ENCODE data around the gene COX5B.
"Not testable (repeated sequence)": the region's sequence is repeated elsewhere in the genome, so short reads cannot be mapped to it uniquely, and the experiment has no call there.

COX5B gene

GRCh38 chr2:97645695-97646629, at the start of gene COX5B:
Gene COX5B (plus strand): TSS chr2:97646062. CDS start chr2:97646087, 25 bp downstream.
- no peaks in the 10 kb centered on the region for H3K9me3 ChIP-seq (ENCODE audit: control insufficient read depth, low read length)

GRCh38 chr2:97596180-97596579, 49.7 kb upstream of the COX5B start:
- not testable (repeated sequence) for H3K36me3 ChIP-seq (ENCODE audit: control insufficient read depth, insufficient read depth, low read length, severe bottlenecking); H3K9ac ChIP-seq (ENCODE audit: low read length); H3K4me1 ChIP-seq (ENCODE audit: control insufficient read depth, insufficient read depth, low read length); H3K9me3 ChIP-seq (ENCODE audit: control insufficient read depth, low read length); H3K4me3 ChIP-seq (ENCODE audit: low read length); H3K27me3 ChIP-seq (replicated peaks; ENCODE audit: control insufficient read depth, insufficient read depth, low read length); DNase-seq (ENCODE audit: low read depth)

More at GRCh38 chr2:97645695-97646629, at the start of gene COX5B:
- Histone ChIP-seq H3K27me3 (replicated peaks; ENCODE audit: control insufficient read depth, insufficient read depth, low read length) (no peaks in the 10 kb centered on the region), H3K4me3 (ENCODE audit: low read length) (peak within 1 kb of the TSS; percentile 98), H3K9ac (ENCODE audit: low read length) (peak within 1 kb of the TSS; percentile 99), H3K36me3 (ENCODE audit: control insufficient read depth, insufficient read depth, low read length, severe bottlenecking) (peaks cover 34% of the 10 kb centered on the region), H3K4me1 (ENCODE audit: control insufficient read depth, insufficient read depth, low read length) (peaks cover 18% of the 10 kb centered on the region)
- peak; percentile 100 for DNase-seq (ENCODE audit: low read depth)

GRCh38 chr2:97601537-97601936, 44.3 kb upstream of the COX5B start:
- H3K9me3 ChIP-seq (ENCODE audit: control insufficient read depth, low read length); DNase-seq (ENCODE audit: low read depth): not testable (repeated sequence)

GRCh38 chr2:97605109-97605508, 40.8 kb upstream of the COX5B start:
- DNase-seq (ENCODE audit: low read depth); H3K4me1 ChIP-seq (ENCODE audit: control insufficient read depth, insufficient read depth, low read length); H3K4me3 ChIP-seq (ENCODE audit: low read length); H3K27me3 ChIP-seq (replicated peaks; ENCODE audit: control insufficient read depth, insufficient read depth, low read length); H3K9ac ChIP-seq (ENCODE audit: low read length); H3K36me3 ChIP-seq (ENCODE audit: control insufficient read depth, insufficient read depth, low read length, severe bottlenecking); H3K9me3 ChIP-seq (ENCODE audit: control insufficient read depth, low read length): not testable (repeated sequence)

More at GRCh38 chr2:97601537-97601936, 44.3 kb upstream of the COX5B start:
- H3K4me1 ChIP-seq (ENCODE audit: control insufficient read depth, insufficient read depth, low read length); H3K27me3 ChIP-seq (replicated peaks; ENCODE audit: control insufficient read depth, insufficient read depth, low read length); H3K36me3 ChIP-seq (ENCODE audit: control insufficient read depth, insufficient read depth, low read length, severe bottlenecking); H3K4me3 ChIP-seq (ENCODE audit: low read length); H3K9ac ChIP-seq (ENCODE audit: low read length): not testable (repeated sequence)

- H3K4me1 ChIP-seq (ENCODE audit: control insufficient read depth, insufficient read depth, low read length); DNase-seq (ENCODE audit: low read depth); H3K36me3 ChIP-seq (ENCODE audit: control insufficient read depth, insufficient read depth, low read length, severe bottlenecking); H3K9me3 ChIP-seq (ENCODE audit: control insufficient read depth, low read length); H3K9ac ChIP-seq (ENCODE audit: low read length); H3K4me3 ChIP-seq (ENCODE audit: low read length); H3K27me3 ChIP-seq (replicated peaks; ENCODE audit: control insufficient read depth, insufficient read depth, low read length): not testable (repeated sequence)
Measured at GRCh38 chr2:97605524-97606339, 40.1 kb upstream of the COX5B start.

GRCh38 chr2:97608745-97609144, 37.1 kb upstream of the COX5B start:
- not testable (repeated sequence) for H3K27me3 ChIP-seq (replicated peaks; ENCODE audit: control insufficient read depth, insufficient read depth, low read length); DNase-seq (ENCODE audit: low read depth); H3K9ac ChIP-seq (ENCODE audit: low read length); H3K4me3 ChIP-seq (ENCODE audit: low read length); H3K4me1 ChIP-seq (ENCODE audit: control insufficient read depth, insufficient read depth, low read length); H3K9me3 ChIP-seq (ENCODE audit: control insufficient read depth, low read length); H3K36me3 ChIP-seq (ENCODE audit: control insufficient read depth, insufficient read depth, low read length, severe bottlenecking)

GRCh38 chr2:97611895-97612294, 34.0 kb upstream of the COX5B start:
- H3K4me3 ChIP-seq (ENCODE audit: low read length); H3K27me3 ChIP-seq (replicated peaks; ENCODE audit: control insufficient read depth, insufficient read depth, low read length); H3K4me1 ChIP-seq (ENCODE audit: control insufficient read depth, insufficient read depth, low read length); H3K9me3 ChIP-seq (ENCODE audit: control insufficient read depth, low read length); DNase-seq (ENCODE audit: low read depth); H3K36me3 ChIP-seq (ENCODE audit: control insufficient read depth, insufficient read depth, low read length, severe bottlenecking); H3K9ac ChIP-seq (ENCODE audit: low read length): not testable (repeated sequence)

GRCh38 chr2:97615746-97616145, 30.1 kb upstream of the COX5B start:
- not testable (repeated sequence) for H3K4me1 ChIP-seq (ENCODE audit: control insufficient read depth, insufficient read depth, low read length); H3K4me3 ChIP-seq (ENCODE audit: low read length); H3K9me3 ChIP-seq (ENCODE audit: control insufficient read depth, low read length); H3K27me3 ChIP-seq (replicated peaks; ENCODE audit: control insufficient read depth, insufficient read depth, low read length); H3K36me3 ChIP-seq (ENCODE audit: control insufficient read depth, insufficient read depth, low read length, severe bottlenecking); DNase-seq (ENCODE audit: low read depth); H3K9ac ChIP-seq (ENCODE audit: low read length)

GRCh38 chr2:97617911-97618310, 28.0 kb upstream of the COX5B start:
- no peaks in the 10 kb centered on the region for H3K36me3 ChIP-seq (ENCODE audit: control insufficient read depth, insufficient read depth, low read length, severe bottlenecking)

GRCh38 chr2:97618939-97619827, 26.7 kb upstream of the COX5B start:
- not testable (repeated sequence) for H3K9ac ChIP-seq (ENCODE audit: low read length); H3K4me1 ChIP-seq (ENCODE audit: control insufficient read depth, insufficient read depth, low read length); H3K36me3 ChIP-seq (ENCODE audit: control insufficient read depth, insufficient read depth, low read length, severe bottlenecking); H3K9me3 ChIP-seq (ENCODE audit: control insufficient read depth, low read length); H3K27me3 ChIP-seq (replicated peaks; ENCODE audit: control insufficient read depth, insufficient read depth, low read length); H3K4me3 ChIP-seq (ENCODE audit: low read length); DNase-seq (ENCODE audit: low read depth)

More at GRCh38 chr2:97617911-97618310, 28.0 kb upstream of the COX5B start:
- Histone ChIP-seq H3K4me3 (ENCODE audit: low read length) (no peak overlapping the region), H3K9me3 (ENCODE audit: control insufficient read depth, low read length) (no peaks in the 10 kb centered on the region), H3K27me3 (replicated peaks; ENCODE audit: control insufficient read depth, insufficient read depth, low read length) (no peaks in the 10 kb centered on the region), H3K4me1 (ENCODE audit: control insufficient read depth, insufficient read depth, low read length) (no peaks in the 10 kb centered on the region), H3K9ac (ENCODE audit: low read length) (no peak overlapping the region)
- DNase-seq (ENCODE audit: low read depth), result no peak
